HCT116 (cell line): Measurements from ENCODE around the gene EFNB2. TPM values are rescaled to one million over a fixed set of nuclear protein-coding genes. Genes with fewer than 3 reads are reported as not detected.

Experiments
- ATAC-seq: fragments of 200-7000 bp; cut with Tn5 transposase; 2 replicates; pipeline ENCODE4 v1.9.1; 2020; ENCODE audit warnings: mild to moderate bottlenecking, moderate library complexity
- BruUV-seq: library from RNA; stranded (reverse); fragments of 400-500 nt; replicated peaks from 2 replicates; lab custom pipeline; 2021; lab: Mats Ljungman, UMichigan
- CTCF ChIA-PET: fragments of 300-600 bp; sonication (Branson Sonifier 250); formaldehyde crosslinking; loops from one replicate; lab custom pipeline; 2021; ENCODE audit warnings: antibody characterized with exemption; lab: Charles Lee
- POLR2A ChIA-PET: fragments of 300-600, 350-600 bp; sonication (Branson Sonifier 250); formaldehyde crosslinking; loops from one replicate; lab custom pipeline; 2021; ENCODE audit warnings: antibody characterized with exemption; lab: Charles Lee
- RAD21 ChIA-PET, 2 experiments: fragments of 300-600 bp; sonication (Branson Sonifier 250); formaldehyde crosslinking; loops; one replicate each; lab custom pipeline; 2023; ENCODE audit warnings: low total read pairs in 2 of 2; ENCODE audit not compliant: uncharacterized antibody in 2 of 2, unreplicated experiment in 2 of 2, low non-redundant PET in 1 of 2; lab: Charles Lee
- DNase-seq: peaks from one replicate; pipeline ENCODE4 v3.0.0-alpha.2; 2010; ENCODE audit warnings: low read depth, low spot score
- H2AFZ ChIP-seq: fragments of 200-600 bp; shearing (Covaris generic), sonication (generic); 2 replicates; pipeline ENCODE4 v1.6.1; 2017; ENCODE audit warnings: low read depth, mixed run types, mixed read lengths, antibody characterized with exemption, low read length; ENCODE audit not compliant: poor library complexity, severe bottlenecking
- H3K27ac ChIP-seq: 2 replicates; pipeline ENCODE4 v1.5.1; 2012; ENCODE audit warnings: low read depth, low read length
- H3K27me3 ChIP-seq: fragments of 200-600 bp; sonication (generic); 2 replicates; pipeline ENCODE4 v1.6.1; 2016; ENCODE audit warnings: mixed run types, low read length, mixed read lengths; ENCODE audit not compliant: insufficient read depth
- H3K36me3 ChIP-seq, 2 experiments: fragments of 200-500 bp in 1 of 2; fragments of 200-600 bp in 1 of 2; sonication (Bioruptor generic) in 1 of 2; sonication (generic) in 1 of 2; 2 replicates each; pipeline versions ENCODE4 v1.5.1 to v1.6.1; 2014 to 2016; ENCODE audit warnings: low read length in 2 of 2, inconsistent platforms in 1 of 2, mixed read lengths in 1 of 2, mixed run types in 1 of 2; ENCODE audit not compliant: insufficient read depth in 2 of 2, control insufficient read depth in 1 of 2
- H3K4me1 ChIP-seq, 2 experiments: fragments of 200-600 bp in 1 of 2; sonication (generic) in 1 of 2; 2 replicates each; pipeline versions ENCODE4 v1.5.1 to v1.6.1; 2012 to 2017; ENCODE audit warnings: low read length in 2 of 2, inconsistent platforms in 1 of 2, mild to moderate bottlenecking in 1 of 2, mixed read lengths in 1 of 2, mixed run types in 1 of 2, moderate library complexity in 1 of 2; ENCODE audit not compliant: insufficient read depth in 2 of 2, control insufficient read depth in 1 of 2
- H3K4me2 ChIP-seq: fragments of 200-600 bp; sonication (generic); 2 replicates; pipeline ENCODE4 v1.6.1; 2017; ENCODE audit warnings: mixed run types, low read length, mixed read lengths
- H3K4me3 ChIP-seq, 2 experiments: fragments of 200-600 bp in 1 of 2; sonication (generic) in 1 of 2; replicated peaks in 1 of 2; 2 replicates each; pipeline ENCODE4 v1.5.1; 2011 to 2016; ENCODE audit warnings: low read length in 2 of 2, control low read depth in 1 of 2, low read depth in 1 of 2, mild to moderate bottlenecking in 1 of 2, mixed read lengths in 1 of 2, mixed run types in 1 of 2
- H3K79me2 ChIP-seq: fragments of 200-600 bp; sonication (generic); 2 replicates; pipeline ENCODE4 v1.6.1; 2017; ENCODE audit warnings: mild to moderate bottlenecking, mixed run types, low read length, moderate library complexity, mixed read lengths; ENCODE audit not compliant: insufficient read depth
- H3K9ac ChIP-seq: fragments of 200-600 bp; sonication (generic); 2 replicates; pipeline ENCODE4 v1.6.1; 2016; ENCODE audit warnings: low read length, mixed read lengths
- H3K9me2 ChIP-seq: fragments of 200-600 bp; sonication (generic), shearing (Covaris generic); 2 replicates; pipeline ENCODE4 v1.6.1; 2017; ENCODE audit warnings: mixed run types, mild to moderate bottlenecking, moderate library complexity; ENCODE audit not compliant: insufficient read depth
- H3K9me3 ChIP-seq, 2 experiments: fragments of 200-500 bp in 1 of 2; fragments of 200-600 bp in 1 of 2; sonication (Bioruptor generic) in 1 of 2; sonication (generic) in 1 of 2; 2 replicates each; pipeline ENCODE4 v1.6.1; 2014 to 2017; ENCODE audit warnings: low read length in 2 of 2, mixed read lengths in 2 of 2, inconsistent platforms in 1 of 2, low read depth in 1 of 2, mild to moderate bottlenecking in 1 of 2, mixed run types in 1 of 2, moderate library complexity in 1 of 2; ENCODE audit not compliant: control insufficient read depth in 1 of 2, insufficient read depth in 1 of 2
- H4K20me1 ChIP-seq: fragments of 200-600 bp; sonication (generic), shearing (Covaris generic); 2 replicates; pipeline ENCODE4 v1.6.1; 2017; ENCODE audit warnings: mixed run types, mild to moderate bottlenecking, moderate library complexity; ENCODE audit not compliant: insufficient read depth
- ATF3 ChIP-seq: IDR thresholded peaks from 2 replicates; pipeline ENCODE4 v1.6.1; 2012
- CBX3 ChIP-seq: IDR thresholded peaks from 2 replicates; pipeline ENCODE4 v1.6.1; 2012; ENCODE audit warnings: low read depth
- CEBPB ChIP-seq: IDR thresholded peaks from 2 replicates; pipeline ENCODE4 v1.6.1; 2012; ENCODE audit warnings: low read depth
- FOSL1 ChIP-seq: IDR thresholded peaks from 2 replicates; pipeline ENCODE4 v1.6.1; 2012; ENCODE audit warnings: low read depth
- JUND ChIP-seq: IDR thresholded peaks from 2 replicates; pipeline ENCODE4 v1.6.1; 2012
- POLR2A ChIP-seq: IDR thresholded peaks from 2 replicates; pipeline ENCODE4 v1.7.0; 2011; ENCODE audit warnings: borderline replicate concordance; ENCODE audit not compliant: insufficient read depth, insufficient read length; ENCODE audit errors: extremely low read depth
- RAD21 ChIP-seq: IDR thresholded peaks from 2 replicates; pipeline ENCODE4 v1.6.1; 2012; ENCODE audit warnings: low read depth, mild to moderate bottlenecking
- REST ChIP-seq: IDR thresholded peaks from 2 replicates; pipeline ENCODE4 v1.6.1; 2012; ENCODE audit warnings: low read depth
- SIN3A ChIP-seq: IDR thresholded peaks from 2 replicates; pipeline ENCODE4 v1.6.1; 2012; ENCODE audit warnings: low read depth
- SP1 ChIP-seq: IDR thresholded peaks from 2 replicates; pipeline ENCODE4 v1.6.1; 2012; ENCODE audit warnings: low read depth
- SRF ChIP-seq: IDR thresholded peaks from 2 replicates; pipeline ENCODE4 v1.6.1; 2012; ENCODE audit warnings: low read depth
- TCF7L2 ChIP-seq: IDR thresholded peaks from 2 replicates; pipeline ENCODE4 v1.7.0; 2011; ENCODE audit warnings: borderline replicate concordance, inconsistent platforms; ENCODE audit not compliant: insufficient read depth, insufficient read length; ENCODE audit errors: extremely low read depth
- YY1 ChIP-seq: IDR thresholded peaks from 2 replicates; pipeline ENCODE4 v1.6.1; 2011; ENCODE audit warnings: low read length, low read depth, moderate library complexity, mild to moderate bottlenecking; ENCODE audit not compliant: insufficient replicate concordance; ENCODE audit errors: extremely low read depth
- ZFX ChIP-seq: fragments of 450-650 bp; IDR thresholded peaks from 2 replicates; pipeline ENCODE4 v1.6.1; 2017
- ZNF274 ChIP-seq: fragments of 200-500 bp; sonication (Bioruptor generic); IDR thresholded peaks from 2 replicates; pipeline ENCODE4 v1.6.1; 2014; ENCODE audit warnings: mild to moderate bottlenecking, low read depth, low read length, inconsistent platforms
- intact Hi-C: fragments of 100-400 bp; cut with micrococcal nuclease; formaldehyde crosslinking; loops from 2 replicates; pipeline ENCODE4 v1.10.0; 2022
- total RNA-seq: library from RNA; stranded (reverse); gene quantifications from one replicate; pipeline ENCODE4 v1.2.1, GENCODE V29; 2021; ENCODE audit not compliant: unreplicated experiment
- TF ChIP-seq, protein P1 (sequence below), 3 experiments: fragments of 200-600 bp in 1 of 3; sonication (generic) in 1 of 3; IDR thresholded peaks in 2 of 3; conservative IDR thresholded peaks in 1 of 3; 2 replicates each; pipeline ENCODE4 v1.5.1; 2012 to 2017; ENCODE audit warnings: low read depth in 2 of 3, low read length in 2 of 3, antibody characterized with exemption in 1 of 3, borderline replicate concordance in 1 of 3, control low read depth in 1 of 3, mild to moderate bottlenecking in 1 of 3, mixed read lengths in 1 of 3, mixed run types in 1 of 3, moderate library complexity in 1 of 3; ENCODE audit not compliant: insufficient read depth in 1 of 3

Gene EFNB2
- total RNA-seq, 1 experiment from 2014 or later: 30.9 TPM

GRCh38 chr13:106488686-106489085, 46.8 kb downstream of the EFNB2 start:
- intact Hi-C loops: no loop called here
- Histone ChIP-seq H3K4me2 (no peak overlapping the region), H4K20me1 (no peaks in the 10 kb centered on the region), H3K79me2 (no peaks in the 10 kb centered on the region), H3K9me2 (no peaks in the 10 kb centered on the region), H3K9ac (no peak overlapping the region), H3K4me3 (no peak overlapping the region), H3K36me3 (peaks cover 7 to 13% of the 10 kb centered on the region in 2 experiments; a peak in 3 of 4 replicates), H3K27ac (no peak overlapping the region), H2AFZ (no peak overlapping the region), H3K27me3 (no peaks in the 10 kb centered on the region), H3K4me1 (peaks cover 5 to 19% of the 10 kb centered on the region in 2 experiments; a peak in 3 of 4 replicates), H3K9me3 (no peaks in the 10 kb centered on the region)
- BruUV-seq: no TSS peak
- ChIA-PET CTCF (no interaction called here), POLR2A (no interaction called here), RAD21 (no interaction called here)
- 0 out of 2 replicates have a peak, but pooled peaks have one; percentile 15 for ATAC-seq
- DNase-seq: no peak
- TF ChIP-seq JUND: no peak
- TF ChIP-seq YY1: no peak
- TF ChIP-seq ZNF274: no peak
- no peak for TF ChIP-seq FOSL1
- TF ChIP-seq CBX3: no peak
- TF ChIP-seq TCF7L2: no peak
- no peak for TF ChIP-seq ATF3
- TF ChIP-seq SP1: no peak
- TF ChIP-seq RAD21: no peak
- TF ChIP-seq, protein P1, sequence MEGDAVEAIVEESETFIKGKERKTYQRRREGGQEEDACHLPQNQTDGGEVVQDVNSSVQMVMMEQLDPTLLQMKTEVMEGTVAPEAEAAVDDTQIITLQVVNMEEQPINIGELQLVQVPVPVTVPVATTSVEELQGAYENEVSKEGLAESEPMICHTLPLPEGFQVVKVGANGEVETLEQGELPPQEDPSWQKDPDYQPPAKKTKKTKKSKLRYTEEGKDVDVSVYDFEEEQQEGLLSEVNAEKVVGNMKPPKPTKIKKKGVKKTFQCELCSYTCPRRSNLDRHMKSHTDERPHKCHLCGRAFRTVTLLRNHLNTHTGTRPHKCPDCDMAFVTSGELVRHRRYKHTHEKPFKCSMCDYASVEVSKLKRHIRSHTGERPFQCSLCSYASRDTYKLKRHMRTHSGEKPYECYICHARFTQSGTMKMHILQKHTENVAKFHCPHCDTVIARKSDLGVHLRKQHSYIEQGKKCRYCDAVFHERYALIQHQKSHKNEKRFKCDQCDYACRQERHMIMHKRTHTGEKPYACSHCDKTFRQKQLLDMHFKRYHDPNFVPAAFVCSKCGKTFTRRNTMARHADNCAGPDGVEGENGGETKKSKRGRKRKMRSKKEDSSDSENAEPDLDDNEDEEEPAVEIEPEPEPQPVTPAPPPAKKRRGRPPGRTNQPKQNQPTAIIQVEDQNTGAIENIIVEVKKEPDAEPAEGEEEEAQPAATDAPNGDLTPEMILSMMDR (IDR thresholded peaks at IDR 0.05 in 2 of 3, conservative IDR thresholded peaks at IDR 0.05 in 1 of 3; ENCODE audit: borderline replicate concordance in 1 of 3, insufficient read depth in 1 of 3, low read depth in 2 of 3, low read length in 2 of 3): no peak
- TF ChIP-seq REST: no peak
- TF ChIP-seq POLR2A: no peak
- TF ChIP-seq SRF: no peak
- no peak for TF ChIP-seq CEBPB
- TF ChIP-seq ZFX: no peak
- TF ChIP-seq SIN3A: no peak
